Measurements from ENCODE around the gene CLIC4.
"Not testable (repeated sequence)": the region's sequence is repeated elsewhere in the genome, so short reads cannot be mapped to it uniquely, and the experiment has no call there.

CLIC4 gene

DNA sequence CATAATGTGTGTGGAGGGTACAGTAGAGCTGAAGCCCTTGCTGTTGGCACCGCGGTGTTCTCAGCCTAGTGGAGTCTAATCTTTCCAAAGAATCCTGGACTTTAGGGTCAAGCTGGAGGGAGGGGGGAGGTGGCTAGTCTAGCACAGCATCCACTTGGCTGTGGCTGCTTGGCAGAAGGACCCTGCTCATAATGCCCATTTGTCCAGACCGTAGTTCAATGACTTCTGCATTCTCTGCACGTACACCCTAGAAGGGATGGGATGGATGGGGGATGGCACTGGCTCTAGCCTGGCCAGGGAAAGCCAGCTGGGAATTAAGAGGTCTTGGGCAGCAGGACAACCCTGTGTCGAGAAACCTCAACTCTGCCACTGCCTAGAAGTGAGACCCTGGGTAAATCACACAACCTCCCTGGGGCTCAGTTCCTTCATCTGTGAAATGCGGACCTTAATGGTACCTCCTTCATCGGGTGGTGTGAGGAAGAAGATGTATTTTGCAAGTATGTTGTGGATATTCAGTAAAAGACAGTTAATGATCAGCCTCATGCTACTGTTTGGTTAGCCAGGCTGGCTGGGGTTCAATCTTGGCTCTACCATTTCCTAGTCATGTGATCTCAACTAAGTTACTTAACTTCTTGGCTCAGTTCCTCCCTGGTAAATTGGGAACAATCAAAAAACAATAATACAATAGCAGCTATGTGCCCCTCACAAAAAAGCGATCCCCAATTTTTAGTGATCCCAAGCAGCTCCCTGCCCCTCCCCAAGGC is 27.2 kb upstream of the CLIC4 start:
- no peak for DNase-seq (ENCODE audit: insufficient read length, low spot score)

GRCh38 chr1:24720152-24720551 is 25.1 kb upstream of the CLIC4 start:
- FAIRE-seq (peak; percentile 26), DNase-seq (ENCODE audit: insufficient read length, low spot score) (peak; percentile 63)

More for the DNA sequence above, 27.2 kb upstream of the CLIC4 start:
- FAIRE-seq = no peak

DNA sequence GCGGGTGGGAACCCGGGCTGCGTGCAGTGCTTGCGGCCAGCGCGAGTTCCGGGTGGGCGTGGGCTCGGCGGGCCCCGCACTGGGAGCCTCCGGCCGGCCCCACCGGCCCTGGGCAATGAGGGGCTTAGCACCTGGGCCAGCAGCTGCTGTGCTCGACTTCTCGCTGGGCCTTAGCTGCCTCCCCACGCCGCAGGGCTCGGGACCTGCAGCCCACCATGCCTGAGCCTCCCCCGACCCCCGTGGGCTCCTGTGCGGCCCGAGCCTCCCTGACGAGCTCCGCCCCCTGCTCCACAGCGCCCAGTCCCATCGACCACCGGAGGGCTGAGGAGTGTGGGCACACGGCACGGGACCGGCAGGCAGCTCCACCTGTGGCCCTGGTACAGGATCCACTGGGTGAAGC is 23.7 kb upstream of the CLIC4 start:
- FAIRE-seq (no peak), DNase-seq (ENCODE audit: insufficient read length, low spot score) (no peak)

GRCh38 chr1:24722073-24723035 is 22.9 kb upstream of the CLIC4 start:
- not testable (repeated sequence) for DNase-seq (ENCODE audit: insufficient read length, low spot score)

DNA sequence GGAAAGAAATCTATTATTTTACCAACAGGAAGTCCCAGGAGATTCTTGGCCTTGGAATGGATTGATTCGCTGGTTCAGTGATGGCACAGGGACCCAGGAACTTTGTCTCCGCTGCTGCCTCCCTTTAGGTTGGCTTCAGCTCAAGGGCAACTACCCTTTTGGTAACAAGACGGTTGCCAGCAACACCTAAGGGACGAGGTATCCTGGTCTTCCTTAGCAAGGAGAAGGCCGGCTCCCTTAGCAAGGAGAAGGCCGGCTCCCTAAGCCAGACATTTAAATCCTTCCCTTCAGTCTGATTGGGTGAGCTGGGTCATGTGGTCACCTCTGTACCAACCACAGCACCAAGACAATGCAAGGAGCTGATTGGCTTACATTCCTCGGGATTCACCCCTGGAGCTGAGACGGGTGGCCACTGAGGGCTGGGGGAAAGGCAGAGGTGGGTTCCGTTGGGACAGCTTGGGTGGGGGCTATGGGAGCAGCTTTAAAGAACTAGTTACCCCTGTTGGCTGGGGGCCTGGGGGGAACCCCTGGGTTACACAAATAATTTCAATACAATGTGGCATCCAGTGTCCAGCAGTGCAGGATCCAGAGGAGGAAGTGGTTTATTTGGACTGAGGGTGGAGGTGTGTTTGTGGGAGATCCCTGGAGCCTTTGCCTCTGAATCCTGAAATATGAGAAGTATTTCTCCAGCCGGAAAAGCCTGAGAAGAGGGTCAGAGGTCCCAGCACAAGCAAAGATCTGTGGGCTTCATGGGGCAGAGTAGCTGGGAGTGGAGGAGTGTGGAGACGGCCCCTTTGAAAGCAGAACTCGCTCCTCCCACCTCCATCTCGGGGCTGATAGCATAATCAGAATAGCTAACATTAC is 20.7 kb upstream of the CLIC4 start:
- DNase-seq (ENCODE audit: insufficient read length, low spot score) (peak; percentile 95), FAIRE-seq (peak; percentile 31)

More at GRCh38 chr1:24722073-24723035, 22.9 kb upstream of the CLIC4 start:
- not testable (repeated sequence) for FAIRE-seq

GRCh38 chr1:24725209-24725651 is 20.0 kb upstream of the CLIC4 start:
- no peak for DNase-seq (ENCODE audit: insufficient read length, low spot score)
- FAIRE-seq = no peak

- no peak for FAIRE-seq
These were observed 18.5 kb upstream of the CLIC4 start for GRCh38 chr1:24726741-24727140.

GRCh38 chr1:24727501-24728216 is 17.6 kb upstream of the CLIC4 start:
- DNase-seq (ENCODE audit: insufficient read length, low spot score) (no peak), FAIRE-seq (no peak)

More at GRCh38 chr1:24726741-24727140, 18.5 kb upstream of the CLIC4 start:
- no peak for DNase-seq (ENCODE audit: insufficient read length, low spot score)

DNA sequence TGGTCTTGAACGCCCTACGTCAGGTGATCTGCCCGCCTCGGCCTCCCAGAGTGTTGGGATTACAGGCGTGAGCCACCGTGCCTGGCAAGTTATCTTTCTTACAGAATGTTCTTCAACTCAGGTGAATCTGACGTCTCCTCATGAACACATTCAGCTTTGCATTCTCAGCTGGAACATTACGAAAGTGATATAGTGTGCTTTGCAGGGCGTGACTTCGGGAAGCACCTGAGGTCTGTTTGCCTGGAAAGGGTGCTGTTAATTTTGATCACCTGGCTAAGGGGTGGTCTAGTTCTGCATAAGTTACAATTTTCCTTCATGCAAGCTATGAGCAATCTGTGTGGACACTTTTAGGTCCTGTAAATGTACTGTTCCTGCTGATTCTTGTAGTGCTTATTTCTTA is 16.3 kb upstream of the CLIC4 start:
- no peak for FAIRE-seq

GRCh38 chr1:24732186-24732885 is 12.9 kb upstream of the CLIC4 start:
- no peak for DNase-seq (ENCODE audit: insufficient read length, low spot score)
- no peak for FAIRE-seq

More for the DNA sequence above, 16.3 kb upstream of the CLIC4 start:
- no peak for DNase-seq (ENCODE audit: insufficient read length, low spot score)

DNA sequence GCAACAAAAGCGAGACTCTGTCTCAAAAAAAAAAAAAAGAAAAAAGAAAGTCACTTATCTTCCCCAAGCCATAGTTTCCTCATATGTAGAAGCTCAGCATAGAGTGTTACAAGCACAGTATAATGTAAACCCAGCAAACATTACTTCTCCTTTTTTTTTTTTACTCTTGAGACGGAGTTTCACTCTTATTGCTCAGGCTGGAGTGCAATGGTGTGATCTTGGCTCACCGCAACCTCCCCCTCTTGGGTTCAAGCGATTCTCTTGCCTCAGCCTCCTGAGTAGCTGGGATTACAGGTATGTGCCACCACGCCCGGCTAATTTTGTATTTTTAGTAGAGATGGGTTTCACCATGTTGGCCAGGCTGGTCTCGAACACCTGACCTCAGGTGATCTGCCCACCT is 11.9 kb upstream of the CLIC4 start:
- FAIRE-seq; DNase-seq (ENCODE audit: insufficient read length, low spot score): not testable (repeated sequence)

GRCh38 chr1:24735156-24735508 is 10.1 kb upstream of the CLIC4 start:
- DNase-seq (ENCODE audit: insufficient read length, low spot score) (no peak), FAIRE-seq (no peak)

DNA sequence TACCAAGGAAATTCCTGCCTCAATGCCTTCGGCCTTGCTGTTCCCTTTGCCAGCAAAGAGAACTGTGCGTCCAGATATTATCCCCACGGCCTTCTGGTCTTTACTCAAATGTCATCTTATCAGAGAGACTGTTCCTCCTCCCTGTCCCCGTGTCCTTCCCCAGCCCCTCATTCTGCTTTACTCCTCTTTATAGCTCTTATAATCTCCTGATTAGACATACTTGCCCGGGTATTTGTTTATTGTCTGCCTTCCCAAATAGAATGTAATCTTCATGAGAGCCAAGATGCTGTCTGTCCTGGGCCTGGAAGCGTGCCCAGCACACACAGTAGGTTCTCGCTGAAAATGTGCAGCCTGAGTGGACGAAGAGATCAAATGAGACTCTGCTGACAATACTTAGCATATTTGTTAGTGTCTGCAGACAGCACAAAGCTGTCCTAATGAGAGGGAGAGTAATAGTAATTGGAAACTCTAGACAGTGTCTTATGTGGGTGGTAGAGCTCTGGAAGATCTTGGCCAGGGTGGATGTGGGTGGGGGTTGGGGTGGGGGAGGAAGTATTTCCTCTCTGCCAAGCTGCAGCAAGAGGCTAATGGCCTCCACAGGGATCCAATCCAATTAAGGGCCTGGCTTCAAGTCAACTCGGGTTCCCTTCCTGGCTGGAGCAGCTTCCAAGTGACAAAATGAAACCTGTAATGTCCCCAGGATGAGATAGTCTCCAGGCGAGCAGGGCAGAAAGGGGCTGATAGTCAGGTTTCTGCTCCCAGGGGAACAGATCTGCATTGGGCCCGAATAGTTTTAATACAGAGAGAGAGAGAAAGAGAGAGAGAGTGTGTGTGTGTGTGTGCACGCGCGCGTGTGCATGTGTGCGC is 9.5 kb upstream of the CLIC4 start:
- no peak for DNase-seq (ENCODE audit: insufficient read length, low spot score)
- FAIRE-seq = no peak

- DNase-seq (ENCODE audit: insufficient read length, low spot score) (no peak), FAIRE-seq (no peak)
These were observed 7.7 kb upstream of the CLIC4 start for GRCh38 chr1:24737368-24738117.

DNA sequence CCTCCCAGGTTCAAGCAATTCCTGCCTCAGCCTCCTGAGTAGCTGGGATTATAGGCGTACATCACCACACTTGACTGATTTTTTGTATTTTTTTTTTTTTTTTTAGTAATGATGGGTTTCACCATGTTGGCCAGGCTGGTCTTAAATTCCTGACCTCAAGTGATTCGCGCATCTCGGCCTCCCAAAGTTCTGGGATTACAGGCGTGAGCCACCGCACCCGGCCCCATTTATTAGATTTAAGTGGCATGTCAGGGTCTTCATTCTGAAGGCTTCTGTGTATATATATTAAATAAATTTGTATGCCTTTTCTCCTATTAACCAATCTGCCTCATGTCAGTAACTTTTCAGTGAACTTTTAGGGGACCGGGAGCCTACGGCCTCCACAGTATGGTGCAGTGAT is 6.0 kb upstream of the CLIC4 start:
- no peak for DNase-seq (ENCODE audit: insufficient read length, low spot score)
- no peak for FAIRE-seq

- DNase-seq (ENCODE audit: insufficient read length, low spot score) = peak; percentile 34
- peak; percentile 44 for FAIRE-seq
These were observed 2.9 kb upstream of the CLIC4 start for GRCh38 chr1:24742090-24742938.
